Bronchial epithelial cell (primary cell): ENCODE measurements around the gene CHMP1A. TPM values are rescaled to one million over a fixed set of nuclear protein-coding genes. Genes with fewer than 3 reads are reported as not detected.
"Not testable (repeated sequence)": the region's sequence is repeated elsewhere in the genome, so short reads cannot be mapped to it uniquely, and the experiment has no call there.

Experiments used
- DNase-seq: peaks from one replicate; pipeline ENCODE4 v3.0.0-alpha.2; 2010; ENCODE audit warnings: low read depth
- FAIRE-seq: peaks from 2 replicates; lab custom pipeline; 2011; peaks lifted over from hg19 to GRCh38; lab: Jason Lieb, UNC
- H3K27me3 ChIP-seq: 2 replicates; pipeline ENCODE4 v1.5.1; 2011; ENCODE audit warnings: low read length; ENCODE audit not compliant: control insufficient read depth, insufficient read depth
- H3K36me3 ChIP-seq: 2 replicates; pipeline ENCODE4 v1.5.1; 2011; ENCODE audit warnings: low read length; ENCODE audit not compliant: control insufficient read depth, insufficient read depth
- H3K4me3 ChIP-seq: 2 replicates; pipeline ENCODE4 v1.5.1; 2011; ENCODE audit warnings: mild to moderate bottlenecking, low read depth, low read length, control low read depth
- total RNA-seq: library from RNA; depleted of rRNA; stranded (reverse); fragments of >200 nt; gene quantifications from 2 replicates; pipeline ENCODE4 v1.2.1, GENCODE V29; 2014
- TF ChIP-seq, protein P1 (sequence below): IDR thresholded peaks from 2 replicates; pipeline ENCODE4 v1.5.1; 2011; ENCODE audit warnings: mild to moderate bottlenecking, moderate library complexity, low read length, control low read depth, inconsistent platforms; ENCODE audit not compliant: insufficient read depth, severe bottlenecking

CHMP1A gene
- total RNA-seq, 1 donor from 2014 or later, result 101 TPM

DNA sequence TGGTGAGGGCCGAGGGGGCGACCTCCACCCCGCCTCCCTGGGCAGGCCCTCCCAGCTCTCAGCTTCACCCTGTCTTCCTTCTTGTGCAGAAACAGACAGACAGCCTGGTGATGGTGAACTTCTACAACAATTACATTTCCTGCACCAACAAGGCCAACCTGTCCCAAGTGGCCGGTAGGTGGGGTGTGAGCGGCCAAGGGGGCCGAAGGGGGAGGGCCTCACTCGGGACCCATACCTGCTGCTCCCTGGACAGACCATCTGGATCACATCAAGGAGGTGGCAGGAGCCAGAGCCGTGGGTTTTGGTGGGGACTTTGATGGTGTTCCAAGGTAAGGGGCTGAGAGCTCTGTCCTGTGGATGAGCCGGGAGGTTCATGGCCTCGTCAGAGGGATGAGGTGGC lies 20.1 kb downstream of the CHMP1A start:
- Histone ChIP-seq H3K27me3 (peaks cover 2% of the 10 kb centered on the region), H3K4me3 (no peak overlapping the region), H3K36me3 (no peaks in the 10 kb centered on the region)
- FAIRE-seq (no peak), DNase-seq (no peak)
- TF ChIP-seq, protein P1, sequence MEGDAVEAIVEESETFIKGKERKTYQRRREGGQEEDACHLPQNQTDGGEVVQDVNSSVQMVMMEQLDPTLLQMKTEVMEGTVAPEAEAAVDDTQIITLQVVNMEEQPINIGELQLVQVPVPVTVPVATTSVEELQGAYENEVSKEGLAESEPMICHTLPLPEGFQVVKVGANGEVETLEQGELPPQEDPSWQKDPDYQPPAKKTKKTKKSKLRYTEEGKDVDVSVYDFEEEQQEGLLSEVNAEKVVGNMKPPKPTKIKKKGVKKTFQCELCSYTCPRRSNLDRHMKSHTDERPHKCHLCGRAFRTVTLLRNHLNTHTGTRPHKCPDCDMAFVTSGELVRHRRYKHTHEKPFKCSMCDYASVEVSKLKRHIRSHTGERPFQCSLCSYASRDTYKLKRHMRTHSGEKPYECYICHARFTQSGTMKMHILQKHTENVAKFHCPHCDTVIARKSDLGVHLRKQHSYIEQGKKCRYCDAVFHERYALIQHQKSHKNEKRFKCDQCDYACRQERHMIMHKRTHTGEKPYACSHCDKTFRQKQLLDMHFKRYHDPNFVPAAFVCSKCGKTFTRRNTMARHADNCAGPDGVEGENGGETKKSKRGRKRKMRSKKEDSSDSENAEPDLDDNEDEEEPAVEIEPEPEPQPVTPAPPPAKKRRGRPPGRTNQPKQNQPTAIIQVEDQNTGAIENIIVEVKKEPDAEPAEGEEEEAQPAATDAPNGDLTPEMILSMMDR, result no peak

DNA sequence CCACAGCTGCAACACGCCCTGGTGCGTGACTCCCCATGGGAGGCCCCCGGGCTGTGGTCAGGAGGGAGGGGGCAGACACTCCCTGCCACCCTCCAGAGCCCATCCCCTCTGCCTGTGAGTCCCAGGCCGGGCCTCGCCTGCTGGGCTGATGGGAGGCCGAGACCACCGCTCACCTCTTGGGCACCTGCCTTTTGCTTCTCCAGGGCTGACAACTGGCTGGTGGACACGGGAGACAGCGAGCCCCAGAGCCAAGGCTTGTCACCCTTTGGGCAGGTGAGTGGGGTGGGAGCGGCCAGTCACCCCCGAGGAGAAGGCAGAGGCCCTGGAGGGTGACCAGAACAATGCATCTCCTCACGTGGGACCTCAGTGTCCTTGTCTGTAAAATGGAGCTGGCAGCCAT lies 20.8 kb downstream of the CHMP1A start:
- no peak for DNase-seq
- TF ChIP-seq, protein P1, result no peak
- no peak overlapping the region for H3K4me3 ChIP-seq
- peaks cover 2% of the 10 kb centered on the region for H3K27me3 ChIP-seq
- no peak for FAIRE-seq
- H3K36me3 ChIP-seq, result no peaks in the 10 kb centered on the region

DNA sequence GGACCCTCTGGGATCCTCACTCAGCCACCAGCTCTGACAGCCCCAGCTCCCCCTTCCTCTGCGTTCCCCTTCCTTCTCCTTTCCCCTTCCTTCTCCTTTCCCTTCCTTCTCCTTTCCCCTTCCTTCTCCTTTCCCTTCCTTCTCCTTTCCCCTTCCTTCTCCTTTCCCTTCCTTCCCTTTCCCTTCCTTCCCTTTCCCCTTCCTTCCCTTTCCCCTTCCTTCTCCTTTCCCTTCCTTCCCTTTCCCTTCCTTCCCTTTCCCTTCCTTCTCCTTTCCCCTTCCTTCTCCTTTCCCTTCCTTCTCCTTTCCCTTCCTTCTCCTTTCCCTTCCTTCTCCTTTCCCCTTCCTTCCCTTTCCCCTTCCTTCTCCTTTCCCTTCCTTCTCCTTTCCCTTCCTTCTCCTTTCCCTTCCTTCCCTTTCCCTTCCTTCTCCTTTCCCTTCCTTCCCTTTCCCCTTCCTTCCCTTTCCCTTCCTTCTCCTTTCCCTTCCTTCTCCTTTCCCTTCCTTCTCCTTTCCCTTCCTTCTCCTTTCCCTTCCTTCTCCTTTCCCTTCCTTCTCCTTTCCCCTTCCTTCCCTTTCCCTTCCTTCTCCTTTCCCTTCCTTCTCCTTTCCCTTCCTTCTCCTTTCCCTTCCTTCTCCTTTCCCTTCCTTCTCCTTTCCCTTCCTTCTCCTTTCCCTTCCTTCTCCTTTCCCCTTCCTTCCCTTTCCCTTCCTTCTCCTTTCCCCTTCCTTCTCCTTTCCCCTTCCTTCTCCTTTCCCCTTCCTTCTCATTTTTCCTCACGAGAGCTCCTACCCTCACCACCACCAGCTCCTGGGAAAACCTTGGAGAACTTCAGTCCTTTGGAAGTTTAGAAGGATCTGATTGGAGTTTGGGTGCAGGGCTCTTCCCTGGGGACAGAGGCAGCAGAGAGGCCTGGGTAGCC lies 22.8 kb downstream of the CHMP1A start:
- DNase-seq, H3K36me3 ChIP-seq, H3K27me3 ChIP-seq, FAIRE-seq, H3K4me3 ChIP-seq: not testable (repeated sequence)

DNA sequence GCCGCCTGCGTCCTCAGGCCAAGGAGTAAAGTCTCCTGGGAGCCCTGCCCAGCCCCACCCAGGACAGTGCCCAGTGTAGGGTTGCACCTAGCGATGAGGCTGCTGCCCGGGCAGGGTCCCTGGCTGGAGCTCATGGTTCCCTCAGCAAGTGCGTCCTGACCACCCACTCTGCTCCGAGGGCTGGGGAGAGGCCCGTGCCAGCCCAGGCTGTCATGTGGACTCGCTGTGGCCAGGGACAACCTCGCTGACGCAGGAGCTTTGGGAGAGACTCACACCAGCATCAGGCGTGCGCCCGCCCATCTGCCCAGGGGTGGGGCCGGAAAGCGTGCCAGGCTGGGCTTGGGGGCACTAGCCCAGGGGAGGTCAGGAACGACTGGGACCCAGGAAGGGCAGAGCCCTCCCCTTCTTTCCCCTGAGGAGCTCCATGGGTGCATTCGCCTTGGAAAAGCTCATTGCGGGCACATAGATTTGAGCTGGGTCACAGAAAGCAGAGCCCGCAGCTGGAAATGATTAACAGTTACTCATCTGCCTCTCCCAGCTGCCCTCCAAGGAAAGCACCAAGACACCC lies 24.4 kb downstream of the CHMP1A start:
- TF ChIP-seq, protein P1, result no peak
- FAIRE-seq, result no peak
- DNase-seq, result peak; percentile 63
- H3K27me3 ChIP-seq, result peaks cover 2% of the 10 kb centered on the region
- no peaks in the 10 kb centered on the region for H3K36me3 ChIP-seq
- no peak overlapping the region for H3K4me3 ChIP-seq

DNA sequence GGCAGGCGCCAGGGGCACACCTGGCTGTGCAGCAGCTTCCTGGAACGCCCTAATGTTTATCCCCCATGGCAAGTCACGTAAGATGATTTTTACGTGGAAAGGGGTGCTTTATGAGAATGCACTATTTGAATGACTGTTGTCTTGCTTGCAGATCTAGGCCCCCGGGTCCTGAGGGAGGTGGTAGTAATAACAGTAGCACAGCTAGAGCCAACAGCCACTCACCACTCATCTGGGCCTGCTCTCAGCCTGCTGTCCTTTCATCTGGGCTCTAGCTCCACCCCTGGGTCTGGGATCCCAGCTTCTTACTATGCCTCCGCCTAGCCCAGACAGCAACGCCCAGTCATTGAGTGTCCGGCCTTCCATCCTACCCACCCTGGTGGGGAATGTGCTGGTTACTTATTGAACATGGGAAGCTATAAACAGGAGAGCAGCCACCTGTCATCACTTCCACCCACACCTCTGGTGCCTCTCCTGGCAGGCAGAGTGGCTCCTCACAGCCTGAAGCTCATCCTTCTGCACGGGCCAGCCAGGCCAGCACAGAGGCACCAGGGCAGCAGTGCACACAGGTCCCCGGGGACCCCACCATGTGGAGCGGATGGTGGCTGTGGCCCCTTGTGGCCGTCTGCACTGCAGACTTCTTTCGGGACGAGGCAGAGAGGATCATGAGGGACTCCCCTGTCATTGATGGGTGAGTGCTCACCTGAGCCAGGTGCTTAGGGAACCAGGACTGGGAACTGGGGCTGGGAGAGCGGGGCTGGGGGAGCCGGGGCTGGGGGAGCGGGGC lies 27.5 kb downstream of the CHMP1A start:
- Histone ChIP-seq H3K27me3 (peaks cover 2% of the 10 kb centered on the region), H3K36me3 (no peaks in the 10 kb centered on the region), H3K4me3 (no peak overlapping the region)
- DNase-seq, result no peak
- FAIRE-seq, result no peak
- TF ChIP-seq, protein P1, result no peak
